ENCODE measurements around the gene GRK6. TPM values are rescaled to one million over a fixed set of nuclear protein-coding genes. Genes with fewer than 3 reads are reported as not detected.

The GRK6 gene
- polyA plus RNA-seq, 1 donor from 2014 or later = 22.6 TPM

DNA sequence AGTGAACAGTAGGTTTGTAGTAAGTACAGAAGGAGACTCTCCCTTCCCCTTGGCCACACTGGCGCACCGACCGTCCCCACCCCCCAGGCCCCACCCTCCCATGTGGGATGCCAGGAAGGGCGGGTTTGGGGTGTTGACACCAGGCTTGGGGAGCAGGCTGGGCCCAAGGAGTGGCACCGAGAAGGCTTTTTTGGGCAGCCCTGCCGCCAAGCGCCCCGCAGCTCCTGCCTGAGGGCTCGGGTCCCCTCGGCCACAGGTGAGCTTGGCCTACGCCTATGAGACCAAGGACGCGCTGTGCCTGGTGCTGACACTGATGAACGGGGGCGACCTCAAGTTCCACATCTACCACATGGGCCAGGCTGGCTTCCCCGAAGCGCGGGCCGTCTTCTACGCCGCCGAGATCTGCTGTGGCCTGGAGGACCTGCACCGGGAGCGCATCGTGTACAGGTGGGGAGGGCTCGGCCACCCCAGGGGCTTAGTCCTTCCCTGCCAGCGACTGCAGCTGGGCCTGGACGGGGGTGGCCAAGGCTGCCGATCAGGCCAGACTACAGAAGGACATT lies 7.3 kb downstream of the GRK6 start:
- no peaks in the 10 kb centered on the region for H3K9me3 ChIP-seq (ENCODE audit: low read length)
- no peak overlapping the region for H3K27ac ChIP-seq (ENCODE audit: low read length)
- no peaks in the 10 kb centered on the region for H3K36me3 ChIP-seq (ENCODE audit: insufficient read depth, low read length)
- H4K20me1 ChIP-seq (ENCODE audit: insufficient read depth) = no peaks in the 10 kb centered on the region
- no peak overlapping the region for H2AFZ ChIP-seq (ENCODE audit: low read depth, low read length)
- H3K4me3 ChIP-seq (ENCODE audit: low read length) = no peak overlapping the region
- H3K4me2 ChIP-seq (ENCODE audit: low read length) = no peak overlapping the region
- no peaks in the 10 kb centered on the region for H3F3A ChIP-seq (ENCODE audit: insufficient read depth, low read length, poor library complexity, severe bottlenecking)
- peaks cover 2% of the 10 kb centered on the region for H3K79me2 ChIP-seq (replicated peaks; ENCODE audit: insufficient read depth, low read length)
- no peak for TF ChIP-seq TAF1 (IDR thresholded peaks at IDR 0.05; ENCODE audit: low read depth)
- TF ChIP-seq, protein P1, sequence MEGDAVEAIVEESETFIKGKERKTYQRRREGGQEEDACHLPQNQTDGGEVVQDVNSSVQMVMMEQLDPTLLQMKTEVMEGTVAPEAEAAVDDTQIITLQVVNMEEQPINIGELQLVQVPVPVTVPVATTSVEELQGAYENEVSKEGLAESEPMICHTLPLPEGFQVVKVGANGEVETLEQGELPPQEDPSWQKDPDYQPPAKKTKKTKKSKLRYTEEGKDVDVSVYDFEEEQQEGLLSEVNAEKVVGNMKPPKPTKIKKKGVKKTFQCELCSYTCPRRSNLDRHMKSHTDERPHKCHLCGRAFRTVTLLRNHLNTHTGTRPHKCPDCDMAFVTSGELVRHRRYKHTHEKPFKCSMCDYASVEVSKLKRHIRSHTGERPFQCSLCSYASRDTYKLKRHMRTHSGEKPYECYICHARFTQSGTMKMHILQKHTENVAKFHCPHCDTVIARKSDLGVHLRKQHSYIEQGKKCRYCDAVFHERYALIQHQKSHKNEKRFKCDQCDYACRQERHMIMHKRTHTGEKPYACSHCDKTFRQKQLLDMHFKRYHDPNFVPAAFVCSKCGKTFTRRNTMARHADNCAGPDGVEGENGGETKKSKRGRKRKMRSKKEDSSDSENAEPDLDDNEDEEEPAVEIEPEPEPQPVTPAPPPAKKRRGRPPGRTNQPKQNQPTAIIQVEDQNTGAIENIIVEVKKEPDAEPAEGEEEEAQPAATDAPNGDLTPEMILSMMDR (IDR thresholded peaks at IDR 0.05; ENCODE audit: poor library complexity, severe bottlenecking) = no peak
- H3K9me2 ChIP-seq (ENCODE audit: insufficient read depth, low read length) = no peaks in the 10 kb centered on the region
- no peak overlapping the region for H3K9ac ChIP-seq (ENCODE audit: low read length)
- no peaks in the 10 kb centered on the region for H3K27me3 ChIP-seq (ENCODE audit: insufficient read depth, low read depth, low read length)

DNA sequence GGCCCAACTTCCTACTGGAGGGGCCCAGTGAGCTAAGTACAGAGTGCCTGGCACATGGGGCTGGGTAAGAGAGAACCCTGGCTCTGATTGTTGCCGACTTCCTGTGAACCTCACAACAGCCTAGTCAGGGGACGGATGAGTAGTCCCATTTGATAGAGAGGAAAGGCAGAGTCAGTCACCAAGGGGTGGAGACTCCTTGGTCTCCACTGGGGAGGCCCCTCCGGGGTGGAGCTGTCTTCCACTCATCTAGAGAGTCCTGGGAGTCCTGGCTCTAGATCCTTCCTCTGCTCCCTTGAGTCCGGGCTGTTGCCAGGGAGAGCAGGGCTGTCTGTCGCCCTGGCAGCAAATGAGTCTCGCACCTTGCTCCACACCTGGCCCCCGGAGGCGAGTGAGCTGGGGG lies 8.0 kb downstream of the GRK6 start:
- H3K9me2 ChIP-seq (ENCODE audit: insufficient read depth, low read length) = no peaks in the 10 kb centered on the region
- TF ChIP-seq RAD21 (conservative IDR thresholded peaks at IDR 0.05) = no peak
- TF ChIP-seq MXI1 (conservative IDR thresholded peaks at IDR 0.05; ENCODE audit: poor library complexity, severe bottlenecking) = no peak
- no peak for TF ChIP-seq SMC3 (conservative IDR thresholded peaks at IDR 0.05; ENCODE audit: poor library complexity)
- TF ChIP-seq EP300 (conservative IDR thresholded peaks at IDR 0.05; ENCODE audit: poor library complexity, severe bottlenecking) = no peak
- TF ChIP-seq, protein P2, sequence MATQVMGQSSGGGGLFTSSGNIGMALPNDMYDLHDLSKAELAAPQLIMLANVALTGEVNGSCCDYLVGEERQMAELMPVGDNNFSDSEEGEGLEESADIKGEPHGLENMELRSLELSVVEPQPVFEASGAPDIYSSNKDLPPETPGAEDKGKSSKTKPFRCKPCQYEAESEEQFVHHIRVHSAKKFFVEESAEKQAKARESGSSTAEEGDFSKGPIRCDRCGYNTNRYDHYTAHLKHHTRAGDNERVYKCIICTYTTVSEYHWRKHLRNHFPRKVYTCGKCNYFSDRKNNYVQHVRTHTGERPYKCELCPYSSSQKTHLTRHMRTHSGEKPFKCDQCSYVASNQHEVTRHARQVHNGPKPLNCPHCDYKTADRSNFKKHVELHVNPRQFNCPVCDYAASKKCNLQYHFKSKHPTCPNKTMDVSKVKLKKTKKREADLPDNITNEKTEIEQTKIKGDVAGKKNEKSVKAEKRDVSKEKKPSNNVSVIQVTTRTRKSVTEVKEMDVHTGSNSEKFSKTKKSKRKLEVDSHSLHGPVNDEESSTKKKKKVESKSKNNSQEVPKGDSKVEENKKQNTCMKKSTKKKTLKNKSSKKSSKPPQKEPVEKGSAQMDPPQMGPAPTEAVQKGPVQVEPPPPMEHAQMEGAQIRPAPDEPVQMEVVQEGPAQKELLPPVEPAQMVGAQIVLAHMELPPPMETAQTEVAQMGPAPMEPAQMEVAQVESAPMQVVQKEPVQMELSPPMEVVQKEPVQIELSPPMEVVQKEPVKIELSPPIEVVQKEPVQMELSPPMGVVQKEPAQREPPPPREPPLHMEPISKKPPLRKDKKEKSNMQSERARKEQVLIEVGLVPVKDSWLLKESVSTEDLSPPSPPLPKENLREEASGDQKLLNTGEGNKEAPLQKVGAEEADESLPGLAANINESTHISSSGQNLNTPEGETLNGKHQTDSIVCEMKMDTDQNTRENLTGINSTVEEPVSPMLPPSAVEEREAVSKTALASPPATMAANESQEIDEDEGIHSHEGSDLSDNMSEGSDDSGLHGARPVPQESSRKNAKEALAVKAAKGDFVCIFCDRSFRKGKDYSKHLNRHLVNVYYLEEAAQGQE (IDR thresholded peaks at IDR 0.05; ENCODE audit: borderline replicate concordance) = no peak
- TF ChIP-seq EZH2 (IDR thresholded peaks at IDR 0.05; ENCODE audit: borderline replicate concordance, insufficient read depth, low read length, poor library complexity, severe bottlenecking) = no peak
- TF ChIP-seq TAF1 (IDR thresholded peaks at IDR 0.05; ENCODE audit: low read depth) = no peak
- TF ChIP-seq, protein P1 (IDR thresholded peaks at IDR 0.05; ENCODE audit: poor library complexity, severe bottlenecking) = no peak
- TF ChIP-seq POLR2AphosphoS5 (IDR thresholded peaks at IDR 0.05) = no peak
- no peak overlapping the region for H3K27ac ChIP-seq (ENCODE audit: low read length)
- no peaks in the 10 kb centered on the region for H3F3A ChIP-seq (ENCODE audit: insufficient read depth, low read length, poor library complexity, severe bottlenecking)
- H3K27me3 ChIP-seq (ENCODE audit: insufficient read depth, low read depth, low read length) = no peaks in the 10 kb centered on the region
- no peak overlapping the region for H3K9ac ChIP-seq (ENCODE audit: low read length)
- H2AFZ ChIP-seq (ENCODE audit: low read depth, low read length) = no peak overlapping the region
- H4K20me1 ChIP-seq (ENCODE audit: insufficient read depth) = no peaks in the 10 kb centered on the region
- no peak overlapping the region for H3K4me2 ChIP-seq (ENCODE audit: low read length)
- H3K9me3 ChIP-seq (ENCODE audit: low read length) = no peaks in the 10 kb centered on the region
- no peak overlapping the region for H3K4me3 ChIP-seq (ENCODE audit: low read length)
- H3K79me2 ChIP-seq (replicated peaks; ENCODE audit: insufficient read depth, low read length) = no peaks in the 10 kb centered on the region
- no peaks in the 10 kb centered on the region for H3K36me3 ChIP-seq (ENCODE audit: insufficient read depth, low read length)

Data from neural cell (in vitro differentiated cells).